ENCODE data around the gene ATXN1.

Gene ATXN1

DNA sequence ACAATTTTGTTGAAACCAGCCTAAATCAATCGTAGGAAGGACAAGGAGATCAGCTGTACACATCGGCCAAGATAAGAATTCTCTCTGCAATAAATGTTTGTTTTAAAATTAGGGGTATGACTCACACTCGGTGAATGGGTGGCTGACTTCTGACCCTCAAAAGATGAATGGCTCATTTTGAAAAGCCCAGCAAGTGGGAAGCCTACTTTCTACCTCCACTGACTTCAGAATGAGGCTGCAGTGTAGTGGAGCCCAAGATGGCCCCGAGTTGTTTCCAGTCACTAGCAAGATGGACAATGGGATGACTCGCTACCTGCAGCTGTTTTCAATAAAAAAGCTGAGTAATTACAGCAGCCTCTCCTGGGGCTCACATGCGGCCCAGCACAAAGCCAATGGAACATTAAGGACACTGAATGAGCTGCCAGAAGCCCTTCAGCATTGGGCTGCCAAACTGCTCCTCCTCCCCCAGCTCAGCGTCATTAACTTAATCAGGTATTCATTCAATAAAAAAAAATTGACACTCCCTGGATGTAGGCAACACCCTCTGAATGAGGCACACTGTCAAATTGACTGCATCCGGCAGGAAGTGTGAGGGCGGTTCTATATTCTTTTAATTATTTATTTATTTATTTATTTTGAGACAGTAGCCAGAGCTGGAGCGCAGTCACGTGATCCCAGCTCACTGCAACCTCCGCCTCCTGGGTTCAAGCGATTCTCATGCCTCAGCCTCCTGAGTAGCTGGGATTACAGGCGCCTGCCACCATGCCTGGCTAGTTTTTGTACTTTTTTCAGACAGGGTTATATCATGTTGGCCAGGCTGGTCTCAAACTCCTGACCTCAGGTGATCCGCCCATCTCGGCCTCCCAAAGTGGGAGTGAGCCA lies 415.6 kb downstream of the ATXN1 start:
- no peak for DNase-seq

GRCh38 chr6:16344756-16345155 lies 416.5 kb downstream of the ATXN1 start:
- no peak for DNase-seq

DNA sequence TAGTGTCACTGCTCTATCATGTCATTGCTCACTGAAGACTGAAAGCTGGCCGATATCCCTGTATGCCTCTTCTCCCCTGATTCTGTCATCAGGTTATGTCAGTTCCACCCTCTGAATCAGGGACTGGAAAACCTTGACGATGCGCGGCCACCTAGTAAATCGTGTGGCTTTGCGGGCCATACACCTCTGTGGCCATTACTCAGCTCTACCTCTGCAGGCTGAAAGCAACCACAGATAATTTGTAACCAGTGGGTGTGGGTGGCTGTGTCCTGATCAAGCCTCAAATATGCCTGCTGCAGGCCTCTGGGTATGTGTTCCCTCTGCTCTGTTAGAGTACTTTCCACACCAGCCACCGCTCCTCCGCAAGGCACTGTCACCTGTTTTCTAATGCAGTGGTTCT lies 417.7 kb downstream of the ATXN1 start:
- DNase-seq: no peak

DNA sequence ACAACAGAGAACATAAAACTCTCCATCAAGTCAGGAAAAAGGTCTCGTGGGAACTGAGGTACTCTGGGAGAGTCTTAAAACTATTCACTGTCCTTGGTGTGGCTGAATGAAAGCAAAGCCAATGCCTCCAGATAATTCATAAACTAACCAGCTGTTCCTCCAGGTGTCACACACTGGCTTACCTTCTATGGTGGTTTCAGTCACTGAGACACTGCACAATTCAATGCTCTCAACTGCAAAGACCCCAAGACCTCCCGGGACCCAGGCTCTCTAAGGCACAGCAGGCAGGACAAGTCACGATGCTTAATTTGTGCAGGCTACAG lies 422.0 kb downstream of the ATXN1 start:
- no peak for DNase-seq

DNA sequence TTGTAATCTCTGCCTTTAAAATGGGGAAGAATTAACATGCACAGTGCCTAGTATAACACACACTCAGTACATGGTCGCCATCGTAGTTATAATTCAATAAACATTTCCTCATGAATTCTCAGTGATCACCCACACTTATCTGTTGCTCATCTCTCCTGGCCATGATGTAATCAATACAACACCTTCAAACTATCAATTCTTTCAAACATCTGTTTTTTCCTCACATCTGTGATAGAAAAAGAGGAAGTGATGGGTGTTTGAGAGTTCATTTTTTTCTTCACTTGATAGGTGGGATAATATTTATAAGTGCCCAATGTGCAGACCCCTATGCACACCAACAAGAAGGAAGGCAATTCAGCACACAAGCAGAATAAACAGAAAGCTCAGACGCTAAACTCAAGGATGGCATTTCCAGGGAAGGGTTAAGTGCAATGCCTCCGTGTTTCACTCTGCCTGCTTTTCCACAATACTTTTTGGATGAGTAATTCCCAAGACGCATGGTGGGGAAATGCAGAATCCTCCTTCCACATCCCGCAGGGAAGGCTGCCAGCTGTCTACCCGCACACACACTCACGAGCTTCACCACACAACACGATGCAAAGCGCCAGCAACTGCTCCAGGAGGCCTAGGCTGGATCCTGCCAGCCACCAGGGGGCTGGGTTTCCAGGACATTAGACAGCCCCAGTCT lies 422.5 kb downstream of the ATXN1 start:
- DNase-seq: no peak

GRCh38 chr6:16337295-16337975 lies 423.8 kb downstream of the ATXN1 start:
- DNase-seq: no peak

DNA sequence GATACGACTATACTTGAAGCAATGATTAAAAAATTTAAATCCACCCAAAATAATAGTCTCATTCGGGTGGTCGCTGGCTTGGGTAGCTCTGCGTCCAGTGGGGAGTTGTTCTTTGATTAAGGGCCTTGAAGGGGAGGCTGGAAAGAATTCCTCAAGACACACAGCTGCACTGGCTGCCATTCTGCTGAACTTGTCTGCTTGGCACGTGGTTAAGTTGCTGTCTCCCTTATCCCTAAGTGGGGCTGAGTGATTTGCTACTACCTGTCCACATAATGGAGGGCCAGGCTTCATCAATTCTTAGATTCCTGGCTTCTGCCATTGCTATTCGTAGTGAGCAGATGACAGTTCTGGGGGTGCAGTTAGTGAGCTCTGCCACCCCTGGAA lies 424.4 kb downstream of the ATXN1 start:
- DNase-seq: no peak

DNA sequence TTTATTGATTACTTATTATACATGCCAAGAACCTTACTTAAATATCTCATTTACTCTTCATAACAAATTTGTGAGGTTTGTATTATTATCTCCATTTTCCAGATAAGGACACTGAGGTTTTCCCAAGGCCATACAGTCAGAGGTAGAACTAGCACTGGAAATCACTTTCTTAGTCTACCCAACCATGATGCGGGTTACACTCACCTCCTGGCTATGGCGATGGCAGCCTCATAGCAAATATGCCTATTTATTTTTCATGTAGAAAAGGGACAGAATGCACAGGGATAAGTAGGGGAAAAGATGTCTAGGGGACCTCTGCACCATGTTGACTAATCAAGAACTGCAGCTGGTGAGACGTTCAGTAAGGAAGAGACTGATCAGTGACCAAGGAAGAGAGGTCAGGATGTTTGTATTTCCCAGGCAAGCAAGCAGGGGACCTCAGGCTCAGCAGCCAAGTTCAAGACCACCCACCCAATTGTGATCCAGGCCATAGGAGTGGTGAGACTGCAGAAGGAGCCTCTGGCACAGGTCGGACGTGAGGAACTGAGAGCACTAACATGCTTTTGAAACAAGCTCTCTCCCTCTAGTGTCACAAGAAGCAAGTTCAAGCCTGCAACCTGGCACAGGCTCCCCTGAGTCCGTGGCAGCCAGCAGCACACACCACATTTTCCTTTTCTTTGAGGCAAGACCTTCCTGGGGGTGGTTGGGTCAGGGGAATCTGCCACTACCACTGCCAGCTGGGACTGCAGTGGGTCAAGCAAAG lies 425.0 kb downstream of the ATXN1 start:
- no peak for DNase-seq

DNA sequence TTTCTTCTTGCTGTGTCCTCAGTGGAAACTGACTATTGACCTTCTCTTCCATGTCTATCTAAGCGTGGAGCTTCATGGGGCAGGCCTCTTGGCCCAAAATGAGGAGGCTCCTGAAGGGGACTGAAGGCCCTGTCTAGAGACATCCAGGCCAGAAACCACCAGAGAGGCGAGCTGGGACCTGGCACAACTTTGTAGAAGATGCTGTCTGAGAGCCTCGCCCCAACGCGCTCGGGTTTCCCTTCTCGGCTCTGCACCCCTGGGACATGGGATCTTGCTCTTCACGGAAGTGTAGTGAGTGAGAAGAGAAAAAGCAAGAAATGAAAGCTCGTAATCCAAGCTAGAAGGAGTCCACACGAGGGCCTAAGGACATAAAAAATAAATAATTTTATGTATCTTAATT lies 426.1 kb downstream of the ATXN1 start:
- DNase-seq: no peak

DNA sequence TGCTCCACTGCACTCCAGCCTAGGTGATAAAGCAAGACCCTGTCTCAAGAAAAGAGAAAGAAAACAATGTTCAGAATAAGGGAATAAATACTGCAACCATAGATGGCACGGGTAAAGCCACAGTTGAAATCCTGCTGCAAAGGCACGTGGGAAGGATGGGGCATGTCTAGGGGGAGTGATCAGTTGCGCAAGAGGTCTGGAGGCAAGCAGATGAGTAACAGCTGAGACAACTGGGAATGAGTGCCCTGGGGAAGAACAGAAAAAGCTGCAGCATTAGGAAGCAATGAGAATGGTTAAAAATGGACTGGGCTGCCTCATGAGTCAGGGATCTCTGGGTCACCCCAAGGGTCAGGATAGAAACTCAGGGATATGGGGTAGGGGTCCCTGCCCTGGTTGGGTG lies 426.6 kb downstream of the ATXN1 start:
- no peak for DNase-seq

GRCh38 chr6:16333580-16333979 lies 427.7 kb downstream of the ATXN1 start:
- no peak for DNase-seq

DNA sequence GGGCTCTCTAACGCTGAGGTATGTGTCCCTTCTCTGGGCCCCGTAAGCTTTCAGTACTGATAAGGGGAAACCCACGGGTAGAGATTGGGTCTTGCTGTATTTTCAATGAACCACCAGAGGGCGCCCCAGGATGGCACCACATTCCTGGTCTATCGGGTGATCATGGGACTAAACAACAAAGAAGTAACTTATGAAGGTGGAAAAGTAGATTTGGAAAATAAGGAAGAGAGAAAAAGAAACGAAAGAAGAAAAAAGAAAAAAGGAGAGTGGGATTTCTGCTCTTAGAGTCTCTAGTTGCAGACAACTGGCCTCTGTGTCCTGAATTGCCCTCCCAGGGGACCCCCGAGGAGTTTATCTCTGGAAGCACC lies 429.1 kb downstream of the ATXN1 start:
- DNase-seq: peak; percentile 89

- DNase-seq: peak; percentile 77
Observed at GRCh38 chr6:16331384-16332174, 429.7 kb downstream of the ATXN1 start.

DNA sequence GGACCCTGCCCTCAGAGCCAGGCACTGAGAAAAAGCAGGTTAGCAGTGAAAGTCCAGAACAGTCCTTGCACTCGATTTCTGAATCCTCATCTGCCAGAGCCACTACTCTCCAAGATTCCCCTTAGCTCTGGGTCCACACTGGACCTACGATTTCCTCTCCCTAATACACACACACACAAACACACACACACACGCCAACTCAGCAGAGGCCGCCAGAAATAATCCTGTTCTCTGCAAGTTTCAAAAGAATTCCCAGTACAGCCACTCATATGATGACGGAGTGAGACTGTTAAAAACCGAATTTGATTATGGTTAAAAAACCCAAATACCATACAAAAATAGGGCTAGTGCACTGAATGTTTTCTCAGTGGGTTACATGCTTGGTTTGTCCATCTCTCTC lies 432.0 kb downstream of the ATXN1 start:
- no peak for DNase-seq

- DNase-seq: no peak
Observed at GRCh38 chr6:16327777-16328325, 433.4 kb downstream of the ATXN1 start.

GRCh38 chr6:16326971-16327776 lies 434.1 kb downstream of the ATXN1 start:
- DNase-seq: no peak

GRCh38 chr6:16326531-16326930 lies 434.7 kb downstream of the ATXN1 start:
- DNase-seq: no peak

DNA sequence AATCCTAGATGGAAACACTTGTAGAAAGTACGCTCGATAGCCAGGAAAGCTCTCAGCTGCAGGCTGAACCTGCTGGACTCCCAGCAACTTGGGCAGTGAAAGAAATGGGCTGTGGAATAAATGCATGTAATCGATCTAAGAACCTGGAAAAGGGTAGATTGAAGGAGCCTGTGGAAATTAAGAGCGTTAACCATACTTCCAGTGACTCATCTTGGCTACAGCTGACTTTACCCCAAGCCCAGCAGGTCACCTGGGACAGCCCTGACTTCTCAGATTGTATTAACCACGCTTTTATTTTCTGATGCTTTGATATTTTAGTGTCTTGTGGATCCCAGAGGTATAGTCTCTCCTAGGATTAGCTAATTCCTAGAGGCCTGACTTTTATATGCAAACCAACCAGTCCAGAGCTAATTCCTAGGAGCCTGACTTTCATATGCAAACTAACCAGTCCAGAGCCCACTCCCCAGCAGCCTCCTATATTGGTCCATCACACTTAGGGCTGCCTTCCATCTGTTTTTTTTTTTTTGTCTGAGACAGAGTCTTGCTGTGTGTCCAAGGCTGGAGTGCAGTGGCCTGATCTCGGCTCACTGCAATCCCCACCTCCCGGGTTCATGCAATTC lies 436.5 kb downstream of the ATXN1 start:
- no peak for DNase-seq

DNA sequence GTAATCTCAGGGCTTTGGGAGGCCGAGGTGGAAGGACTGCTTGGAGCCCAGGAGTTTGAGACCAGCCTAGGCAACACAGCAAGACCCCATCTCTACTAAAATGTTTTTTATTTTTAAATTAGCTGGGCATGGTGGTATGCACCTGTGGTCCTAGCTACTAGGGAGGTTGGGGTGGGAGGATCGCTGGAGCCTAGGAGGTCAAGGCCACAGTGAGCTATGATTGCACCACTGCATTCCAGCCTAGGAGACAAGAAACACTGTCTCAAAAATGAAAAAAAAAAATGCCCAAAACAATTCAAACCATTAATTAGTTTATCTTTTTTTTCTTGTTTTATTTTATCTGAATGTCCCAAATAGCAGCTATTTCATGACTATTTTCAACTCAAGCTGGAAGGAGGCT lies 437.1 kb downstream of the ATXN1 start:
- DNase-seq: no peak

GRCh38 chr6:16322666-16323312 lies 438.5 kb downstream of the ATXN1 start:
- DNase-seq: peak; percentile 83
